ENCODE measurements around the gene DLGAP1. TPM values are rescaled to one million over a fixed set of nuclear protein-coding genes. Genes with fewer than 3 reads are reported as not detected.

DLGAP1 gene
- total and polyA plus RNA-seq, 2 of the 8 experiments (the other 6 are each of a cell fraction or from before 2014, with no cell fraction given) = 11.8 to 16.9 TPM

DNA sequence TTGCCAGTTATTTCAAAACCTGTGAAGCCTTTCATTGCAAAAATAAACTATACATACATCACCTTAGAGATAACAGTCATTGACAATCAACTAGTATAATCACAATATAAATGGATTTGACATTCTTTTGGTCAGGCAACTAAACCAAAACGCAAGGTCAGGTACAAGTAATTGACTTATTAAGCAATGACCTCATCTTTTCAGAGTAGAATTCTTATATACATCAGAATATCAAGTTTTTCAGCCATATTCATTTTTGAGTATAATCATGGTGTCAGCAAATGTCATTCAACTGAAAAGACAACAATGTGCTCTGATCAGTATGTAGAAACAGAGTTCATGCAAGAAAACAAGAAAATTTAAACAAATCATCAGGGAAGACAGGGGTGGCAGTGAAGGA, 796.6 kb downstream of the DLGAP1 start:
- peaks cover 3 to 6% of the 10 kb centered on the region in 2 experiments; a peak in 2 of 4 replicates for H3K9me3 ChIP-seq (ENCODE audit: insufficient read depth in 2 of 2, low read depth in 1 of 2, low read length in 1 of 2)
- DNase-seq (ENCODE audit: low read depth in 1 of 2, low spot score in 2 of 2) (no peak), FAIRE-seq (no peak)
- H3K4me3 ChIP-seq (ENCODE audit: extremely low read depth in 1 of 4, insufficient read depth in 2 of 4, low read depth in 3 of 4, low read length in 4 of 4) = no peak overlapping the region
- ChIA-PET POLR2A (ENCODE audit: partially characterized antibody) (no interaction called here), CTCF (ENCODE audit: partially characterized antibody) (interaction anchor here (0.6 to 1.4 kb wide), 5 partner anchors 14 to 217 kb away, joined by 3 to 5 read pairs (median 4); no protein-coding TSS in a partner anchor)
- no peak overlapping the region for H2BK120ac ChIP-seq (replicated peaks; ENCODE audit: low read depth, low read length)
- WGBS, 2 experiments (ENCODE audit: extremely low coverage in 1 of 2, insufficient coverage in 1 of 2, insufficient read length in 1 of 2, insufficient replicate concordance in 2 of 2, low coverage in 1 of 2, low lambda C conversion rate in 2 of 2, missing lambda C conversion rate in 1 of 2) = 87% methylated on average over 1 of the region's 1 CpG; no CpG with 5 or more reads in 1 of the 2 experiments
- H3K4me1 ChIP-seq (replicated peaks in 1 of 4; ENCODE audit: control insufficient read depth in 3 of 4, insufficient read depth in 4 of 4, low read length in 3 of 4) = peaks cover 0 to 3% (median 0%) of the 10 kb centered on the region in 4 experiments; a peak in 2 of 7 replicates
- H2BK20ac ChIP-seq (ENCODE audit: low read length) = no peak overlapping the region
- no peak overlapping the region for H3K9ac ChIP-seq (replicated peaks in 1 of 4; ENCODE audit: extremely low read depth in 1 of 4, low read depth in 3 of 4, low read length in 3 of 4)
- no peaks in the 10 kb centered on the region for H4K20me1 ChIP-seq (replicated peaks in 1 of 2; ENCODE audit: control insufficient read depth in 1 of 2, insufficient read depth in 2 of 2, low read length in 2 of 2)
- no peak overlapping the region for H2BK5ac ChIP-seq (ENCODE audit: low read depth, low read length)
- no peak overlapping the region for H4K5ac ChIP-seq (ENCODE audit: insufficient read length, low read depth, low read length)
- H2BK15ac ChIP-seq (ENCODE audit: low read length) = no peak overlapping the region
- H3K79me2 ChIP-seq (ENCODE audit: control insufficient read depth in 1 of 2, insufficient read depth in 2 of 2, low read length in 2 of 2) = no peaks in the 10 kb centered on the region
- no peak overlapping the region for H3K27ac ChIP-seq (ENCODE audit: low read depth, low read length)
- H3K27me3 ChIP-seq (replicated peaks in 1 of 4; ENCODE audit: control insufficient read depth in 3 of 4, extremely low read depth in 1 of 4, insufficient read depth in 3 of 4, low read length in 3 of 4) = peaks cover 0 to 1% (median 0%) of the 10 kb centered on the region in 4 experiments; a peak in 1 of 7 replicates
- H3K79me1 ChIP-seq (ENCODE audit: low read depth, low read length) = no peaks in the 10 kb centered on the region
- H3K23me2 ChIP-seq (ENCODE audit: low read depth, low read length) = no peaks in the 10 kb centered on the region
- H3K56ac ChIP-seq (replicated peaks; ENCODE audit: insufficient read length, low read depth, low read length) = no peak overlapping the region
- H3K14ac ChIP-seq (ENCODE audit: insufficient read length) = no peak overlapping the region
- no peak overlapping the region for H2BK12ac ChIP-seq (ENCODE audit: low read depth, low read length)
- H3K4ac ChIP-seq (replicated peaks; ENCODE audit: insufficient read length, low read depth, low read length) = no peak overlapping the region
- H3K4me2 ChIP-seq (ENCODE audit: insufficient read depth in 1 of 2, low read depth in 2 of 2, low read length in 2 of 2) = no peak overlapping the region
- H3K18ac ChIP-seq (ENCODE audit: extremely low read depth, low read length) = no peak overlapping the region
- H2AK5ac ChIP-seq (ENCODE audit: low read depth, low read length) = no peak overlapping the region
- no peak for TF ChIP-seq SRF (IDR thresholded peaks at IDR 0.05; ENCODE audit: low read depth, low read length)
- TF ChIP-seq, protein P1, sequence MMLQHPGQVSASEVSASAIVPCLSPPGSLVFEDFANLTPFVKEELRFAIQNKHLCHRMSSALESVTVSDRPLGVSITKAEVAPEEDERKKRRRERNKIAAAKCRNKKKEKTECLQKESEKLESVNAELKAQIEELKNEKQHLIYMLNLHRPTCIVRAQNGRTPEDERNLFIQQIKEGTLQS (IDR thresholded peaks at IDR 0.05; ENCODE audit: insufficient read depth, low read depth, low read length) = no peak
- no peak for TF ChIP-seq KDM5A (IDR thresholded peaks at IDR 0.05; ENCODE audit: low read length)
- TF ChIP-seq CBX8 (IDR thresholded peaks at IDR 0.05; ENCODE audit: borderline replicate concordance, low read depth, low read length) = no peak
- no peak for TF ChIP-seq GTF2F1 (IDR thresholded peaks at IDR 0.05; ENCODE audit: borderline replicate concordance, low read depth, low read length)
- TF ChIP-seq PHF8 (conservative IDR thresholded peaks at IDR 0.05; ENCODE audit: low read depth, low read length) = no peak
- TF ChIP-seq FOSL1 (IDR thresholded peaks at IDR 0.05; ENCODE audit: insufficient read depth, low read depth, low read length) = no peak
- H3K23ac ChIP-seq (ENCODE audit: insufficient read length) = no peak overlapping the region
- H4K91ac ChIP-seq (replicated peaks; ENCODE audit: insufficient read length, low read length) = no peak overlapping the region
- H3K36me3 ChIP-seq (ENCODE audit: control insufficient read depth in 2 of 4, insufficient read depth in 4 of 4, low read length in 3 of 4) = peaks cover 0 to 4% (median 0%) of the 10 kb centered on the region in 4 experiments; a peak in 2 of 8 replicates
- no peak overlapping the region for H2AFZ ChIP-seq (ENCODE audit: low read length)
- H4K8ac ChIP-seq (ENCODE audit: extremely low read depth, insufficient read depth, low read length) = no peak overlapping the region
